GM18861 (cell line): ENCODE data around the gene TGIF1.
"Not testable (repeated sequence)": the region's sequence is repeated elsewhere in the genome, so short reads cannot be mapped to it uniquely, and the experiment has no call there.

Experiments
- ATAC-seq: cut with Tn5 transposase; IDR thresholded peaks from one replicate; pipeline ENCODE4 v1.9.1; 2021; ENCODE audit not compliant: unreplicated experiment

Gene TGIF1

GRCh38 chr18:3455090-3455635 lies 5.2 kb downstream of the TGIF1 start:
- no peak for ATAC-seq

GRCh38 chr18:3455907-3456685 lies 6.1 kb downstream of the TGIF1 start:
- no peak for ATAC-seq

DNA sequence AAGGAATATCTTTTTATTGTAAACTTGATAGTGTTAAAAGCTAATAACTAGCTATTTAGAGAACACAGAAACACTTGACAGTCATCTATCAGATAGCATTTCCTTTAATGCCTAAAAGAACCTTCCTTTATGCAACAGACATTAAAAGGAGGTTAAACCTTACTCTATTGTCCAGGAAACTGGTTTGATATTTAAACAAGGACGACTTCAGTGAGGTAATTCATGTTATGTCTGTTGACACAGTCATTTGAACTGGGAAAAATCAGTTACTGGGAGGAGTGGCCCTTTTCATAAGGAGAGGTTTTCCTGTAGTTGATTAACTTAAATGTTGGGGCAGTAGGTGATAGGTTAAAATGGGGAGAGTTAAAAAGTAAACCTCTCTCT lies 6.7 kb downstream of the TGIF1 start:
- no peak for ATAC-seq

DNA sequence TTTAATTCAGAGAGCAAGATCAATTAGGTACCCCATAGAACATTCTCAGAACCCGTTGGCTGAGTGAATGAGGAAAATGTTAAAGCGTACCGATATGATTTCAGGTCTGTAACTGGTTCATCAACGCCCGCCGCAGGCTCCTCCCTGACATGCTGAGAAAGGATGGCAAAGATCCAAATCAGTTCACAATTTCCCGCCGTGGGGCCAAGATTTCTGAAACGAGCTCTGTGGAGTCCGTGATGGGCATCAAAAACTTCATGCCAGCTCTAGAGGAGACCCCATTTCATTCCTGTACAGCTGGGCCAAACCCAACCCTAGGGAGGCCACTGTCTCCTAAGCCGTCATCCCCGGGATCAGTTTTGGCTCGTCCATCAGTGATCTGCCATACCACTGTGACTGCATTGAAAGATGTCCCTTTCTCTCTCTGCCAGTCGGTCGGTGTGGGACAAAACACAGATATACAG lies 7.3 kb downstream of the TGIF1 start:
- ATAC-seq, result no peak

DNA sequence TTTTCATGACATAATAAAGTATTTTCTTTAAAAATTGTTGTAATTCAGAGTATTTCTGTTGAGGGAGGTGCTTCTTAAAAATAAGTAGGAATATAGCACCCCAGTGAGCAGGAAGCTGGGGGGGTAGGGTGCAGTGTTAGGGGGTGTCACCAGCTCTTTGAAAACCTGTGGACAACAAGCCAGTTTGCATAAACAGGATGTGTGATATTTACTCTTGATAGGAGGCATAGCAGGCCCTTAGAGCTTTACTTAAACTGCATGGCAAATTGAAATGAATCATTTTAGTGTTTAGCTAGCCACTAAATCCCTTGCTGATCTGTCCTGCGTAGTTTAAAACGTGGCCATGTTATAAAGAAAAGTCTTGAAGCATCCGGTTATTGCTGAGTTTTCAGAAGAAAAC lies 8.4 kb downstream of the TGIF1 start:
- ATAC-seq, result no peak

GRCh38 chr18:3458952-3459853 lies 9.2 kb downstream of the TGIF1 start:
- peak; percentile 33 for ATAC-seq

DNA sequence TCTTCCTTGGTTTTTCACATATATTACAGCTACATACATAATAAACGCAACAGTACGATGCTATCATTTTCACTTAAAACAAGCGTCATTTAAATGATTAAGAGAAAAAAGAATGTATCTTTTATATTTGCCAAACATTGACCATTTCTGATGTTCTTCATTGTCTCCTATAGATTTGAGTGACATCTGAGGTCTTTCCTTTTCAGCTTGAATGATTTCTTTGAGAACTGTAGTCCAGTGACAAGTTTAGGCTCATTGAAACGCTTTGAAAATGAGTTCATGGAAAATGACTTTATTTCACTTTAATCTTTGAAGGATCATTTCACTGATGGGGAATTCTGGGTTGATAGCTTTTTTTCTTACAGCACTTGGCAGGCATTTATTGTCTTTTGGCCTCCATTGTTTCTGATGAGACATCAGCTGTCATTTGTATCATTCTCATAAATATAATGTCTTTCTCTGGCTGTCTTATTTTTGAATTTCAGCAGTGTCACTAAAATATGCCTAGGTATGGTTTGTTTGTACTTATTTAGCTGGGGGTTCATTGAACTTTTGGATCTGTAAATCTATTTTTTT lies 10.9 kb downstream of the TGIF1 start:
- no peak for ATAC-seq

- ATAC-seq, result no peak
These were observed 11.7 kb downstream of the TGIF1 start for GRCh38 chr18:3461704-3462103.

DNA sequence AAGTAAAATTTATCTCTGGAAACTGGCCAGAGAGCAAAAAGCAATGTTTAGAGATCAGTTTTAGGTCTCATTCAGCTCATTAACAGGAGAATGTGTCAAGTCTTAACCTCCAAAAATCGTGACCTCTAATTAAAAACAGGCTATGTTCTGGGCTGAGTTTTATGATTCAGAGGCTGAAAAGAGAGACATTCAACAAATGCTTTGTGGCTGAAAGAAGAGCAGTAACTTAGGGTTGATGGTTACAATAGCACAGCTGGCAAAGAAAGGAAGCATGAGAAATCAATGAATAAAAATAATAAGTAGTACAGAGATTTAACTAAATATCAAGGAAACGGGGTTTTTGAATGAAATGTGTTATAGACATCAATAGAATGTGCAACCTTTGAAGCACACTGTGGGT lies 13.1 kb downstream of the TGIF1 start:
- no peak for ATAC-seq

- no peak for ATAC-seq
These were observed 16.1 kb downstream of the TGIF1 start for GRCh38 chr18:3466045-3466444.

DNA sequence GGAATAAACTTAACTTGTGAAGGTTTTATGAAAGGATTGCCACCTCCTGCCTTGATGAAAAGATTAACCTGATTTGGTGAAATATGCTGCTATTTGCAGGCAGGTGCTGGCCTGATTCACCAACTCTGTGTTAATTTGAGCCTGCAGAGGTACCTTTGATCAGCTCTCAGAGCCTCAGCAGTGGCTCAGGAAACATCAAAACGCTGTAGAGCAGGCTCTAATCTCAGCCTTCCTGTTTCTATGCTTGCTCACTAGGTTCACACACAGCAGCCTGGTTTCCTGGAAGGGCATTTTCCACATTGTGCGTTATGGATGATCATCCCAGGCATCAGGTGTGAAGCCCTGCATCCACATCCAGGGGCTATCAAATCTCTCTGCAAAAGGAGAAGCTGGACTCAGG lies 16.9 kb downstream of the TGIF1 start:
- ATAC-seq, result no peak

DNA sequence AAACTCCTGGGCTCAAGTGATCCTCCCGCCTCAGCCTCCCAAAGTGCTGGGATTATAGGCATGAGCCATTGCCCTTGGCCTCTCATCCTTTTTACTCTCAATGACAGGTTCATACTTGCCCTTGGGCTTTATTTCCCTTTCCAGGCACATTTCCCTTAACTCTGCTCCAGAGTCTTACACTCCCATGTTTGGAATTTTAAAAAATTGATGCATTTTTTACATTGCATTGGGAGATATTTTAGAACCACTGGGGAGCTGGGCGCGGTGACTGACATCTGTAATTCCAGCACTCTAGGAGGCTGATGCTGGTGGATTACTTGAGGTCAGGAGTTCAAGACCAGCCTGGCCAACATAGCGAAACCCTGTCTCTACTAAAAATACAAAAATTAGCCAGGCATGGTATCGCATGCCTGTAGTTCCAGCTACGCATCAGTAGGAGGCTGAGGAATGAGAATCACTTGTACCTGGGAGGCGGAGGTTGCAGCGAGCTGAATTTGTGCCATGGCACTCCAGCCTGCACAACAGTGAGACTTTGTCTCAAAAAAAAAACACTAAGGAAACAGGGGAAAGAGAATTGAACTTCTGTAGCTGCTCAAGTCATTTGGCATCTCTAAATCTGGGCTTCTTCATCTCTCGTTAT lies 18.2 kb downstream of the TGIF1 start:
- no peak for ATAC-seq

DNA sequence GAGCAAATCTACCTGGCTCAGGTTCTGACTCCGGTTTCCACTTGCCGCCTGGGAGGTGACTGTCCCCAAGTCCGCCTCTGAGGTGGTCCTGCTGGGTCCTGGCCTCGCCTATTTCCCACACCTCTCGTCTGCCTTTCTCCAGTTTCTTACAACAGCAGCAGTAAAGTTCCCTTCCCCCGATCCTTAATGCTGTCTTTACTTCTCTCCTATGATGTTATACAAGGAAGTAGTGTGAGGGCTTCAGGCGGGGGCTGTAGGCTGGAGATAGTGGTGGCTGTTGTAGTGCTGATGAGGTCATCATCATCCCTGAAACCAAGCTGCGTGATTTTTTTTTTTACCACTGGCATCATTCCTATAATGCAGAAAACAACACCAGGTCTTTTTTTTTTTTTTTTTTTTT lies 18.9 kb downstream of the TGIF1 start:
- no peak for ATAC-seq

DNA sequence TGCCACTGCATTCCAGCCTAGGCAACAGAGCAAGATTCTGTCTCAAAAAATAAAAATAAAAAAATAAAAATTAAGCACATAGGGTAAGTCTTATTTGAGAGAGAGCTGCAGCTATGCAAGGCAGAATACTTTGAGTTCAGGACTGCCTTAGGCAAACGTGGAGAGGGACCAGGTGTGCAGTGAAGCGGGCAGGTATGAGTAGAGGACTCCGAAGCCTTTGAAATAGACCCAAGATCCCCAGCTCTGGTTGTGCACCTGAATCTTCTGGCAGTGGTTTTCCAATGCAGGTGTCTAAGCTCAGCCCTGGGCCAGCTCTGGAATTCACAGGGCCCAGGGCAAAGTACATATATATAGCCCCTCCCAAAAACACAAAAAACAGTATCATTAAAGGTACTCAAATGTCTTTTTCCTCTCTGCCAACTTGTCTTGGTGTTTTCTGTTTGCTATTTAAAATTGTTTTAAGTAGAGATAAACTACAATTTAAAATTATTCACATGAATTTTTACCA lies 21.2 kb downstream of the TGIF1 start:
- ATAC-seq, result no peak

DNA sequence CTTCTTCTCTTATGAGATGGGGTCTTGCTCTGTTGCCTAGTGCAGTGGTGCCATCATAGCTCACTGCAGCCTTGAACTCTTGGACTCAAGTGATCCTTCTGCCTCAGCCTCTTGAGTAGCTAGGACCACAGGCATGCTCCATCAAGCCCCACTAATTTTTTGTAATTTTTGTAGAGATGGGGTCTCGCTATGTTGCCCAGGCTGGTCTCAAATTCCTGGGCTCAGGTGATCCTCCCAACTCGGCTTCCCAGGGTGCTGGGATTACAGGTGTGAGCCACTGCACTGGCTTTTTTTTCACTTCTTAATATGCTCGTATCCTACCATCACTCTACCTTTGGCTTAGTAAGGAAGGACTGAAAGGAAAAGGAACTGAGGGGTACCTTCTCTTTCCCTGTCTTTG lies 22.1 kb downstream of the TGIF1 start:
- ATAC-seq, result not testable (repeated sequence)

DNA sequence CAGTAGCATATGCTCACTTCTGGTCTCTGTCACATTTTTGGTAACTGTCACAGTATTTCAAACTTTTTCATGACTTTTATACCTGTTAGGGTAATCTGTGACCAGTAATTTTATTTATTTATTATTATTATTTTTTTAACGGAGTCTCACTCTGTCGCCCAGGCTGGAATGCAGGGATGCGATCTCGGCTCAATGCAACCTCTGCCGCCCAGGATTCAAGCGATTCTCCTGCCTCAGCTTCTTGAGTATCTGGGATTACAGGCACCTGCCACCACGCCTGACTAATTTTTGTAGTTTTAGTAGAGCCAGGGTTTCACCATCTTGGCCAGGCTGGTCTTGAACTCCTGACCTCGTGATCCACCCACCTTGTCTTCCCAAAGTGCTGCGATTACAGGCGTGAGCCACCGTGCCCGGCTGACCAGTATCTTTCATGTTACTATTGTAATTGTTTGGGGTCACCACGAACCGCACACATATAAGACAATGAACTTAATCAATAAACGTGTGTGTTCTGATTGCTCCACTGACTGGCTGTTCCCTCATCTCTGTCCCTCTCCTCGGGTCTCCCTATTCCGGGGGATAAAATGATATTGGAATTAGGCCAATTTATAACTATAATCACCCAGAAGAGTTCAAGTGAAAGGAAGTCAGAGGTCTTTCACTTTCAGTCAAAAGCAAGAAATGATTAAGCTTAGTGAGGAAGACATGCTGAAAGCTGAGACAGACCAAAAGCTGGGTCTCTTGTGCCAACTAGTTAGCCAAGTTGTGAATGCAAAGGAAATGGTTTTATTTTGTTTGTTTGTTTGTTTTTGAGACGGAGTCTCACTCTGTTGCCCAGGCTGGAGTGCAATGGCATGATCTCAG lies 22.9 kb downstream of the TGIF1 start:
- ATAC-seq, result peak; percentile 93

GRCh38 chr18:3478262-3478978 lies 28.4 kb downstream of the TGIF1 start:
- no peak for ATAC-seq

GRCh38 chr18:3479978-3480509 lies 30.1 kb downstream of the TGIF1 start:
- ATAC-seq, result no peak
